Effector memory CD4-positive, alpha-beta T cell (primary cell): ENCODE data around the gene ISOC1.

Experiments
- DNase-seq, 3 donors: peaks; one replicate each; pipeline ENCODE4 v3.0.0-alpha.2; 2020
- H3K27ac ChIP-seq: 2 replicates; pipeline ENCODE4 v1.7.0; 2013; ENCODE audit warnings: mild to moderate bottlenecking, low read length, moderate library complexity; ENCODE audit not compliant: insufficient read depth, poor library complexity, severe bottlenecking
- H3K27me3 ChIP-seq: replicated peaks from 2 replicates; pipeline ENCODE4 v1.7.0; 2013; ENCODE audit warnings: mild to moderate bottlenecking, low read length; ENCODE audit not compliant: insufficient read depth, control insufficient read depth, poor library complexity, severe bottlenecking
- H3K36me3 ChIP-seq: 2 replicates; pipeline ENCODE4 v1.7.0; 2013; ENCODE audit warnings: mild to moderate bottlenecking, low read length, moderate library complexity; ENCODE audit not compliant: control insufficient read depth, insufficient read depth
- H3K4me1 ChIP-seq: 2 replicates; pipeline ENCODE4 v1.7.0; 2013; ENCODE audit warnings: low read length, mild to moderate bottlenecking; ENCODE audit not compliant: control insufficient read depth, insufficient read depth, poor library complexity, severe bottlenecking
- H3K4me3 ChIP-seq: 2 replicates; pipeline ENCODE4 v1.7.0; 2013; ENCODE audit warnings: low read length, low read depth, mild to moderate bottlenecking; ENCODE audit not compliant: insufficient read depth, poor library complexity, severe bottlenecking
- H3K9me3 ChIP-seq: 2 replicates; pipeline ENCODE4 v1.7.0; 2013; ENCODE audit warnings: mild to moderate bottlenecking, low read length, moderate library complexity; ENCODE audit not compliant: control insufficient read depth
- total RNA-seq, 3 donors: gene quantifications; one replicate each; lab custom pipeline; 2026; lab: John Stamatoyannopoulos, UW

The ISOC1 gene
- 9.1 to 13.8 (median 11.2) reads per million in 3 donors for total RNA-seq

DNA sequence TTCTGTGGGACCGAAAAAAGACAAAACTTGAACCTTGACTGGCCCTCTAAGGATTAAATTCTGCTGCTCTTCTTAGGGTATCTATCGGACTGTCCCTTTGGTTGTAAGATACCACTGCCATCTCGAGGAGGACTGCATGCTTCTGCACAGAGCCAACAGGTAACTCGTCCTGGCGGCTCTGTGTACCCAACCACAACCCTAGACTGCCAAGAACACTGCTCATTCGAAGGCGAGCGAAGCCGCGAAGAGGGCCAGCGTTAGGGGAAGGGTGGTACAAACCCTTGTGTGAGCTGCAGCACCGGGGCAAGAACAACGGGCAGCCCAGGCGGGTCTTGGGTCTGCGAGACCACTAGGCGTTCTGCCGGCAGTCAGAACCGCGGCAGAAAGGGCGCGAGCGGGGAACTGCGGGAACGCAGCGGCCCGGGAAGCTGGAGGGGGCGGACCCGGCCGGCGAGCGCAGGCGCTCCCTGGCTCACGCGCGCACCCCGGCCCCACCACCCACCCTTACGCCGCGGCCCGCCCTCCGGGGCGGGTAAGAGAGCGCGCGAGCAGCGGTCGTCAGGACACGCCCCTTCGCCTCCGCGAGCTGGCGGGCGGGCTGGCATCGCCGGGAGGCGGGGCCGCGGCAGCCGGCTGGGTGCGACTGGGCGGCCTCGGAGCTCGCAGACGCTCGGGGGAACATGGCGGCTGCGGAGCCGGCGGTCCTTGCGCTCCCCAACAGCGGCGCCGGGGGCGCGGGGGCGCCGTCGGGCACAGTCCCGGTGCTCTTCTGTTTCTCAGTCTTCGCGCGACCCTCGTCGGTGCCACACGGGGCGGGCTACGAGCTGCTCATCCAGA is at the start of gene ISOC1:
ISOC1 (plus strand) TSS at position 663 of the 837 bp plus-strand sequence; CDS start at position 681, 18 bp downstream.
- Histone ChIP-seq H3K4me3 (peak within 1 kb of the TSS; percentile 87), H3K36me3 (no peaks in the 10 kb centered on the region), H3K9me3 (no peaks in the 10 kb centered on the region), H3K27me3 (no peaks in the 10 kb centered on the region), H3K4me1 (no peaks in the 10 kb centered on the region), H3K27ac (peak within 1 kb of the TSS; percentile 70)
- peak; percentile 82 to 85 (median 85) for DNase-seq

DNA sequence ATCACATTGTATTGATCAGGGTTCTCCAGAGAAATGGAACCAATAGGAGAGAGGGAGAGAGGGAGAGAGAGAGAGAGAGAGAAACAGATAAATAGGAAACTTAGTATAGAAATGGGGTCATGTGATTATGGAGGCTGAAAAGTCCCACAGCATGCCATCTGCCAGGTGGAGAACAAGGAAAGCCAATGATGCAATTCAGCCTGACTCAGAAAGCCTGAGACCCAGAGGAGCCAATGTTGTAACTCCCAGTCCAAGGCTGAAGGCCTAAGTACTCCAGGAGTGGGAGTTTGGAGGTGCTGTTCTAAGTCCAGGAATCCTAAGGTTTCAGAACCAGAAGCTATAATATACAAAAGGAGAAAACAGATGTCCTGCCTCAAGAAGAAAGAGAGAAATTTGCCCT is 48.4 kb upstream of the ISOC1 start:
- H3K9me3 ChIP-seq = no peaks in the 10 kb centered on the region
- H3K4me3 ChIP-seq = no peak overlapping the region
- H3K4me1 ChIP-seq = no peaks in the 10 kb centered on the region
- DNase-seq = no peak
- no peaks in the 10 kb centered on the region for H3K36me3 ChIP-seq
- H3K27ac ChIP-seq = no peak overlapping the region
- no peaks in the 10 kb centered on the region for H3K27me3 ChIP-seq

DNA sequence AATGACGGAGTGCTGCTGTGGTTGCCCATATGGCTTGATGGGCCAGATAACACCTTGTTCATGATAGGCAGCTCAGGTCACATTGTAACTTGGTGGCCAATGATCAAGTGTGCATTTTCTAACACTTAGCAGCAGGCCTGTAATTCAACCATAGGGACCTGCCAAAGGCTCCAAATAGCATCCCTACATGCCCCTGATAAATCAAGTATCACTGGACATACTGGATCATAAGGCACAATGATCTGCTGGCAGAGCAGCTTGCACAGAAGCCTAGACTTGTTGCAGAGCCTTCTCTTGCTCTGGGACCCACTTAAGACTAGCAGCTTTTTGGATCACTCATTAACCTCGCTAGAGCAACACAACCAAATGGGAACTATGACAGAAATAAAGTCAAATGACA is 46.0 kb upstream of the ISOC1 start:
- H3K36me3 ChIP-seq = no peaks in the 10 kb centered on the region
- no peak overlapping the region for H3K4me3 ChIP-seq
- no peaks in the 10 kb centered on the region for H3K27me3 ChIP-seq
- no peaks in the 10 kb centered on the region for H3K9me3 ChIP-seq
- no peak for DNase-seq
- H3K27ac ChIP-seq = no peak overlapping the region
- H3K4me1 ChIP-seq = no peaks in the 10 kb centered on the region

DNA sequence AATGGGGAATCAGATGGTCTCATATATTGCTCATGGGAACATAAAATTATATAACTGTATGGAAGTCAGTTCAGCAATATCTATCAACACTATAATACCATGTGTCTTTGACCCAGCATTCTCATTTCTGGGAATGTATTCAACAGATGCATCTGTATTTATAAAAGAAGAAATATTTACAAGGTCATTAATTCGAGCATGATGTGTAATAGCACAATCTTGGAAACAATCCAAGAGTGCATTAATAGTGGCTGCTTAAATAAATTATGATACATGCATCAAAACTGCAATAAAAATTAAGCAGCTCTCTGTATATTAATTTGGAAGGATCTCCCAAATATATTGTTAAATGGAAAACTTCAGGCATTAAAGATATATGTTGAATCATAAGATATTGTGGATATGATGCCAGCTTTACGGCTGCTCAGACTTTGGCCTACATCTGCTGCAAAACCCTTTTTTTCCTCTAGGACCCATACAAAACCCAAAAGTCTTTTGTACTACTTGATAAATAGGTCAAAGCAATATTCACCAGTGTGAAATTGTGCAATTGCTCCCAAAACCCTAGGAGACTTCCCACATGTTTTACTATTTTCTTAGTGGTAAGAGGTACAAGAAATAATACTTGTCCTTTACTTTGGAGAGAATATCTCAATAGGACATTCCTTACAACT is 45.3 kb upstream of the ISOC1 start:
- no peaks in the 10 kb centered on the region for H3K36me3 ChIP-seq
- no peak overlapping the region for H3K4me3 ChIP-seq
- DNase-seq = no peak
- H3K9me3 ChIP-seq = no peaks in the 10 kb centered on the region
- H3K27me3 ChIP-seq = no peaks in the 10 kb centered on the region
- H3K27ac ChIP-seq = no peak overlapping the region
- no peaks in the 10 kb centered on the region for H3K4me1 ChIP-seq

DNA sequence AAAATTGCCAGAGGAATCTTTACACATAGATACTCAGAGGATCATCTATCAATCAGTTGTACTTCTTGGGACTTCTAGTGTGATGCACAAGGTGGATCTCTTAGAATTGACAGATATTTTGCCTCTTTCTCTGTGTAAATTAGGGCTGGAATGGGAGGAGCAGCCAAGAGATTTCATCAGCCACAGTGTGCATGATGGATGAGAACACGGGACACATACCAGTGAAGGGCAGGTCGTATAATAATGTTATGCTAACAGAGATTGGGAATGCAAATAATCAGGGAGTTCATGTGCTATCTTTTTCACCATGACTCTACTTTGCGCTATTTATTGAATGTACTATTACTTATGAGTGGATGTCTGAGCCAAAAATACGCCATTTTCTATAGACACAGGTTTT is 43.3 kb upstream of the ISOC1 start:
- Histone ChIP-seq H3K4me3 (no peak overlapping the region), H3K4me1 (no peaks in the 10 kb centered on the region), H3K27ac (no peak overlapping the region), H3K27me3 (no peaks in the 10 kb centered on the region), H3K36me3 (no peaks in the 10 kb centered on the region), H3K9me3 (no peaks in the 10 kb centered on the region)
- no peak for DNase-seq

DNA sequence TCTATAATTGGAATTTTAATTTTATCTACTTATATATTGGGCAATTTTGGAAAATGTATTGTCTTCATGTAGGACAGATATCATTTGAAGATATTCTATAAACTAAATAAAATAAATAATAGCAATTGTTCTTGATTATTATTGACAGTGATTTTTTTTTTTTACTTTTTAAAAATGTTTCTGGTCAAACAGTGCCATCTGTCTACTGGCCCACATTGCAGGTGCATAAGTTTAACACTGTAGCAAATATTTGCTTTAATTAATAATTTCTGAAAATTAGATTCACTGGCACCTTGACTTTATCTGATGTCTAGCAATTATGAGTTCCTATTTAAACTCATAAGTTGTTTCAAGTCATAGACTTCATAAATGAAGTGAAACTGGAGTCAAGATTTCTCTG is 41.1 kb upstream of the ISOC1 start:
- no peak for DNase-seq
- Histone ChIP-seq H3K27me3 (no peaks in the 10 kb centered on the region), H3K9me3 (no peaks in the 10 kb centered on the region), H3K27ac (no peak overlapping the region), H3K36me3 (no peaks in the 10 kb centered on the region), H3K4me3 (no peak overlapping the region), H3K4me1 (no peaks in the 10 kb centered on the region)

DNA sequence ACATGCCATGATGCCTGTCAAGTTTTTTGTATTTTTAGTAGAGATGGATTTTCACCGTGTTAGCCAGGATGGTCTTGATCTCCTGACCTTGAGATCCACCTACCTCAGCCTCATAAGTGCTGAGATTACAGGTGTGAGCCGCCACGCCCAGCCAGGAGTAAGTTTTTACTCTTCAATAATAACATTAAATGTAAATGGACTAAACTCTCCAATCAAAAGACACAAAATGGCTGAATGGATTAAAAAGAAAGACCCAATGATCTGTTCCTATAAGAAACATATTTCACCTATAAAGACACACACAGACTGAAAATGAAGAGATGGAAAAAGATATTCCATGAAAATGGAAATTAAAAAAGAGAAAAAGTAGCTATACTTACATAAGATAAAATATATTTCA is 37.2 kb upstream of the ISOC1 start:
- Histone ChIP-seq H3K27me3 (no peaks in the 10 kb centered on the region), H3K4me1 (no peaks in the 10 kb centered on the region), H3K9me3 (no peaks in the 10 kb centered on the region), H3K36me3 (no peaks in the 10 kb centered on the region), H3K4me3 (no peak overlapping the region), H3K27ac (no peak overlapping the region)
- DNase-seq = no peak

DNA sequence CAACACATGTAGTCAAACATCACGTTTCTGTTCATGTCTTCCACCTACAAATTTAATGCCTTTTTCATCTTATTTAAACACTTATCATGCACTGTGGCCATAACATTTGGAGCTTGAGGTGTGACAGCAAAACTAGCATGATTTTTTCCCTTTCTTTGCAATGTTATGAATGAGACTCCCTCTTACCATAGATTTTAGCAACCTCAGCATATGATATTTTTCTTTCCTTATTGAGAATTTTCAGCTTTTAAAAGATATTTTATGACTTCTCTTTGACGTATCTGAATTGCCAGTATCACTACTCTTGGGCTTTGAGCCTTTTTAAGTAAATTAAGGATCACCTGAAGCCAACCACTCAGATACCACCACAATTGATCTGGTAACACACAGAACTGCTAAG is 32.7 kb upstream of the ISOC1 start:
- DNase-seq = no peak
- H3K36me3 ChIP-seq = no peaks in the 10 kb centered on the region

DNA sequence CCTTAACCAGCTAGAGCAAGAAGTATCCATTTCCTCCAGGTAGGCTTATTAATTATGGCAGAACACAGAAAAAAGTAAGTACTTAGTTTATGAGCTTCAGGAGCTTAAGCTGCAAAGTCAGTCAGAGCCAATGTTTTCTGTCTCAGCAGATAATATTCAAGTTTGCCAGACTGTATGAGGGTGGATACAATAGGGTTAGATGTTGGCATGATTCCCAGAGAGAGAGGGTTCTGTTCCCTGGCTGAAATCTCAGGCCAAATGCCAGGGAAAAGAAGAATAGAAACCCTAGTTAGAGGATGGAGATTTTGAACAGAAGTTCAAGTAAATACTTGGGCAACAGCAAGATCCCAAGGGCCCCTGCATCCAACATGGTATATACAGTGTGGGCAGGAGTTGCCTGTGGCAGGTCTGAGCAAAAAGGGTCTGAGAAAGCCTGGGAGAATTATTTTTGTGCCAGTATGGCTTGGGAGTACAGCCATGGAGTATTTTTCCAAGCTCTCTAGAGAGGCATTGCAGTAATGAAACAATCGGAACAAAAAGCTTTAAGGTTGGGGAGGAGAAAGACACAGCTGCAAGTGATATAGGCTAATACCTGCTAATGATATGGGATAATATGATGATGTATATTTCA is 31.0 kb upstream of the ISOC1 start:
- no peaks in the 10 kb centered on the region for H3K4me1 ChIP-seq
- DNase-seq = no peak
- no peaks in the 10 kb centered on the region for H3K36me3 ChIP-seq
- no peak overlapping the region for H3K4me3 ChIP-seq
- H3K9me3 ChIP-seq = no peaks in the 10 kb centered on the region
- H3K27ac ChIP-seq = no peak overlapping the region
- no peaks in the 10 kb centered on the region for H3K27me3 ChIP-seq

More for the DNA sequence above, 32.7 kb upstream of the ISOC1 start:
- Histone ChIP-seq H3K27ac (no peak overlapping the region), H3K27me3 (no peaks in the 10 kb centered on the region), H3K4me3 (no peak overlapping the region), H3K4me1 (no peaks in the 10 kb centered on the region), H3K9me3 (no peaks in the 10 kb centered on the region)

DNA sequence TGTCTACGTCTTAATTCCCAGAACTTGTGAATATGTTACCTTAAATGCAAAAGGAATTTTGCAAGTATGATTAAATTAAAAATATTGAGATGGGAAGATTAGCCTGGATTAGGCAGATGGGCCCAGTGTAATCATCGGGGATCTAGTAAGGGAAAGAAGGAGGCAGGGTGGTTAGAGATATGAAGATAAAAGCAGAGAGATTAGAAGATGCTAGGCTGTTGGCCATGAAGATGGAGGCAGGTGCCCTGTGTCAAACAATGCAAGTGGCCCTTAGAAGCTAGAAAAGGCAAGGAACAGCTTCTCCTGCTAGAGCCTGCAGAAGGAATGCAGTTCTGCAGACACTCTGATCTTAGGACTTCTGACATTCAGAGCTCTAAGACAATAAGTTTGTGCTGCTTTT is 28.8 kb upstream of the ISOC1 start:
- H3K4me1 ChIP-seq = no peaks in the 10 kb centered on the region

More for the DNA sequence above, 28.8 kb upstream of the ISOC1 start:
- Histone ChIP-seq H3K27ac (no peak overlapping the region), H3K9me3 (no peaks in the 10 kb centered on the region), H3K36me3 (no peaks in the 10 kb centered on the region), H3K4me3 (no peak overlapping the region), H3K27me3 (no peaks in the 10 kb centered on the region)
- no peak for DNase-seq
